IPS DF 4.7 (cell line): ENCODE results near the gene PCK2.
"Not testable (repeated sequence)": the region's sequence is repeated elsewhere in the genome, so short reads cannot be mapped to it uniquely, and the experiment has no call there.

ENCODE experiments used
- DNase-seq: peaks from one replicate; pipeline ENCODE4 v3.0.0-alpha.2; 2013; ENCODE audit warnings: low spot score; ENCODE audit errors: extremely low read depth

Gene PCK2

DNA sequence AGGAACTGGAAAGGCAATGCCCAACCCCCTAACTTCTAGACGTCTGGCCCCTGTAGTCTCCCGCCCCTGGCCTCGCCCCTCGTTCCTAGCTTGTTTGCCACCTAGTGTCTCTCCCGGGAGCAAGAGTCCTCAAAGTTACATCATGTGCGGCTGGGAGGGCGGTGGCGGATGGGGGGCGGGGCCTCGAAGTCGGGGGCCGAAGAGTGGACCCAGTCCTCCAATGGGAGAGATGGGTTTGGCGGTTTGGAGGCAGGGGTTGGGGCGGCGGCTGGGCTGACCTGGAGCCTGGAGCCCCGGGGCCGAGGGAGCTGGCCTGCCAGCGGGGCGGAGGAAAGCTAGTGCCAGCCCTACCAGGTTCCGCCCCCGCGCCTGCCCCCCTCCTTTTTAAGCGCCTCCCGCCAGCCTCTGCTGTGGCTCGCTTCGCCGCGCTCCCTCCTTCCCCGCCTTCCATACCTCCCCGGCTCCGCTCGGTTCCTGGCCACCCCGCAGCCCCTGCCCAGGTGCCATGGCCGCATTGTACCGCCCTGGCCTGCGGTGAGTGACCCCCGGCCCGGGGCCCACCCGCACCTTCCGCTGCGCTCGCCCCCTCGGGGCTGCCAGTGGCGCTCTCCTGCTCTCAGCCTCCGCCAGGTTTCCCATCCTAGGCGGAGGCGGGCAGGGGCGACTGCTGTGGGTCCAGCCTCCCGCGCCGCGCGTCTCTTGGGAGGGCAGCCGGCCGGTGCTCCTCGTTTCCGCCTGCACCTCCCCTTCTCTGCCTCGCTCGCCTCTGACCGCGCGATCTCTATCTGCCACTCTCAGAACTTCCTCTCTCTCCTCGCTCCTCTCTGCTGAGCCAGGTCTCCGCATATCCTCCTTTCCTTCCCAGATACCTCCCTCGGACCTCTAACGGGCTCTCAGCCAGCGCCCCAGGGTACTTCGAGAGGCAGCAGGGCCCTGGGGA is at the start of gene PCK2:
Gene PCK2 (plus strand): TSS at position 411 of the 940 bp plus-strand sequence. CDS start 95 bp downstream, at position 506.
- DNase-seq, result peak; percentile 53

- DNase-seq, result not testable (repeated sequence)
These were observed 45.1 kb upstream of the PCK2 start for GRCh38 chr14:24049002-24049401.

DNA sequence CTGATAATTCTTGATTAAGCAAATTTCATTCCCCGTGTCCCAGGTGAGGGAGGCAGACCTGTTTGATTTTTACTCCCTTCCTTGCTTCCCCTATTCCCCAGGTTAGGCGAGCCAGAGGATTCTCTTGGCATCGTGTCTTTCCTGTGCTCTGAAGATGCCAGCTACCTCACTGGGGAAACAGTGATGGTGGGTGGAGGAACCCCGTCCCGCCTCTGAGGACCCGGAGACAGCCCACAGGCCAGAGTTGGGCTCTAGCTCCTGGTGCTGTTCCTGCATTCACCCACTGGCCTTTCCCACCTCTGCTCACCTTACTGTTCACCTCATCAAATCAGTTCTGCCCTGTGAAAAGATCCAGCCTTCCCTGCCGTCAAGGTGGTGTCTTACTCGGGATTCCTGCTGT is 43.4 kb upstream of the PCK2 start:
- not testable (repeated sequence) for DNase-seq

DNA sequence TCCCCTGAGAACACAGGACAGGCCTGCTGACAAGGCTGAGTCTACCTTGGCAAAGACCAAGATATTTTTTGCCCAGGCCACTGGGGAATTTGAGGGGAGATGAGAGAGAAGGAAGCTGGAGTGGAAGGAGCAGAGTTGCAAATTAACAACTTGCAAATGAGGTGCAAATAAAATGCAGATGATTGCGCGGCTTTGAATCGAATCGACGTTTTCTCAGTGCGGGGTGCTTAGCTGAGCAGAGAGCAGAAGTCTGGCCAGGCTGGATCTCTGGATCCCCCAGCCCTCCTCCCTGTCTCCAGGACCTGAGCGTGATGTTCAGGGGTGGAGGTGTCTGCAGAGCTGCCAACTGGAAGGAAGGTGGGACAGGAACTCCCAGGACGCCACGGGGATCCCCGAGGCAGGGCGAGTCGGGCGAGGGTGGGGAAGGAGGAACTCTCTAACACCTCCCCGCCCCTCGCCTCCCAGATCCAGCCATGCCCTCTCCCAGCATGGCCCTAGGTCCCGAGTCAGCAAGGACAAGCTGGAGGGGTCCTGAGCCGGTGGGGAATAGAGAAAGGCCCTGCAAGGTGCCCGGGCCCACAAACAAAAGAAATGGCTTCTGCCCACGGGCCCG is 42.8 kb upstream of the PCK2 start:
- no peak for DNase-seq

GRCh38 chr14:24051789-24052655 is 42.1 kb upstream of the PCK2 start, which contains the start of gene CARMIL3:
Gene CARMIL3, plus strand, starts transcription at chr14:24052009. Its CDS starts 145 bp downstream, at chr14:24052154.
- DNase-seq, result no peak

DNA sequence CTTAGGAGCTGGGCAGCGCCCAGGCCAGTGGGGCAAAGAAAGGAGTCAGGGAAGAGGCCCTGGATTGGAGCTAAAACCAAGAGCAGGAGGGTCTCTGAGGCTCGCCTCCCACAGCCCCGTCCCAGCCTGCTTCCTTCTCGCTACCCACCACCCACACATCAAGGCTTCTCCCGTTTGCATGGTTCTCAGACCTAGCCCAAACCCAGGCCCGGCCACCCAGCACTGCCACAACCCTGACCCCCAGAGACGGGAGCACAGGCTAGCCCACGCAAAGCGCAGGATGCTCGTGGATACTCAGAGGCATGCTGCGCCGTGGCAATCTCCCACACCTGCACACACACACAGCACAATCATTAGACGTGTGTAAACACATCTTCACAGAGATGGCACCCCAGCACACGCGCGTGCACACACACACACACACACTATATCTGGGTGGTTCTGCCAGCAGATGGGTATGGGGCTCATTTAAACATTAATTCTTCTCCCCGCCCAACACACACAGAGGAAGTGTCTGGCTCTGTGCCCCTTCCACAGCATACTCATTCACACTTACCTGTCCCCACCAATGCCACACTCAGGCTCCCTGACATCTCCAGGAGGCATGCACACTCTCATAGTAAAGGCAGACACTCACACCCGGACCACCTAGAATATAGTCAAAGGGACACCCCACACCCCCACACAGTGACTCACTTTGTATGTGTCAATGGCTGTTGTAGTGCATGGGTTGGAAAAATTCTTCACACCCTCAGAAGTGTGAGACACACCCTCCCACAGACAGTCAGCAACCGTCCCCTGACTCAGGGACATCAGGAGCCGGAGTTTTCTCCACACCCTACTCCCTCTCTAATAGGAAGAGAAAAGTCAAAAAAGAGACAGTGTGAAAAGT is 41.2 kb upstream of the PCK2 start:
- DNase-seq, result no peak

- no peak for DNase-seq
These were observed 40.4 kb upstream of the PCK2 start for GRCh38 chr14:24053548-24054323.

GRCh38 chr14:24054324-24054641 is 39.8 kb upstream of the PCK2 start:
- no peak for DNase-seq

DNA sequence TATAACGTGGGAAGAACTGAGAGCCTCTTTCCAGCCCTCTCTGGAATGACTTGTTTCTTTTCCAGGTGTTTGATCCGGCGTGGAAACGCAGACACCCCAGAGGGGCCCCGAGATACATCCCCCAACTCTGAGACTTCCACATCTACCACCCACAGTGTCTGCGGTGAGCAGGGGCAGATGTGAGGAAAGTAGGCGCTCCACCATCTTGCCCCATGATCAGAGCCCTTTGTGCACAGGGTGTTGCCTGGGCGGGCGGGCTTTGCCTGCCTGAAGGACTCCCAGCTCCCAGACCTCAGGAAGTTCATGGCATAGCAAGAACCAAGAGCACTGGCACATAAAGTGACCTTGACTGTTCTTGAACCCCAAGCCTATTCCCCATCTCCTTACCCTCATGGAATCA is 39.5 kb upstream of the PCK2 start:
- DNase-seq, result no peak

DNA sequence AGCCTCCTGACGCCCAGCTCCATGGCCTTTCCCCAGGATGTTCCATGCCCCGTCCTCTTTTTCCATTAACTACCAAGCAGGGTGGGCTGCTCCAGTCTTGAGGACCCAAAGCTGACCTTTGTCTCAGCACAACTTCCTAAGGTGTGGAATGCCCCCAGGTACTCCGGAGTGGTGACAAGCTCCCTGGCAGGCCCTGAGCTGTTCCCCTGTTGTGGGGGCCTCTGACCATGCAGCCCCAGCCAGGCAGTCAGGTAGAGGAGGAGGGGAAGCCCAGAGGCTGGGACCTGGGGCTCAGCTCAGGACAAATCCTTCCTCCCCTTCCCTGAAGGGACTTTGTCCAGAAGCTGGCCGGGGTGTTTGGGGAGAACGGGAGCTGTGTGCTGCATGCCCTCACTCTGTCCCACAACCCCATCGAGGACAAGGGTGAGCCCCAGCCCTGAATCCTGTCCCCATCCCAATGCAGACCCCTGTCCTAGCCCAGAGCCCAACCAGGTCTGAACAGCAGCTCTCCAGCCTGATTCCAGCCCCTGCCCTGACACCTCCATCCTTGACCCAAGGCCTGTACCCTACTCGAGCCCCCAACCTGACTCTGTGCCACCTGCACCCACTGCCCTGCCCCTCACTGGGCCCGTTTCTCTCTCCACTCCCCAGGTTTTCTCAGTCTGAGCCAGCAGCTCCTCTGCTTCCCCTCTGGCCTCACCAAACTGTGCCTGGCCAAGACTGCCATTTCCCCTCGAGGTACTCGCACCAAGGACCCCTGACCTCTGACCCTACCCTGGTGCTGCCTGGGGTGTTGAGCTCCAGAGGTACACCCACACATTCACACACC is 37.9 kb upstream of the PCK2 start:
- DNase-seq, result no peak

DNA sequence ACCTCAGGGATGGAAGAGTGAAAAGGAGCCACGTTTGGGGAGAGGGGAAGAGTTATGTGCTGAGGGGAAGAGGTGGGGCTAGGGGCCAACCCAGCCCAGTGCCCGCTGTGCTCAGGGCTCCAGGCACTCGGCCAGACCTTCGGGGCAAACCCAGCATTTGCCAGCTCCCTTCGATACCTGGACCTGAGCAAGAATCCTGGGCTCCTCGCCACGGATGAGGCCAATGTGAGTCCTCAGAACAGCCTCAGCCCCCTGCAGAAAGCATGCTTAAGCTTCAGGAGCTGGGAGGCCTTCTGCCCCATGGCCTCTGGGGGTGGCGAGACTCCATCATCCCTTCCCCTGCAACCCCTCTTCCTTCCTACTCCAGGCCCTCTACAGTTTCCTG is 37.3 kb upstream of the PCK2 start:
- no peak for DNase-seq

DNA sequence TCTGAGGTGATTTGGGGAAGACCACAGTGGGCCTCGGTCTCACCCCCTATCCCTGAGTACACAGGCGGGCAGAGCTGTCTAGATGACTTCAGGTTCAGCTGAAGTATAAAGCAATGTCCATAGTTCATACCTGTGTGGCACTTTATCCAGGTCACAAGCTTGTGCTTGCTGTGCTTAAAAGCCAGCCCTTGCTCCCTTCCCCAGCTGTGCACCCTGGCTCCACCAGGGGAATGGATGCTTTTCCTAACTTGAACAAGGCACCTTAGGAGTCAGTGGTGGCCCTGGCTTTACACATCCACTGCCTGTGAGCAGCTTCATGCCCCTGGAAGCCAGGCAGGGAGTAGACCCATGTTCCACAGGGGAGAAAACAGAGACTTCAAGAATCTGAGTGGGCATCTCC is 36.8 kb upstream of the PCK2 start:
- DNase-seq, result no peak

- DNase-seq, result no peak
These were observed 36.2 kb upstream of the PCK2 start for GRCh38 chr14:24057867-24058259.

DNA sequence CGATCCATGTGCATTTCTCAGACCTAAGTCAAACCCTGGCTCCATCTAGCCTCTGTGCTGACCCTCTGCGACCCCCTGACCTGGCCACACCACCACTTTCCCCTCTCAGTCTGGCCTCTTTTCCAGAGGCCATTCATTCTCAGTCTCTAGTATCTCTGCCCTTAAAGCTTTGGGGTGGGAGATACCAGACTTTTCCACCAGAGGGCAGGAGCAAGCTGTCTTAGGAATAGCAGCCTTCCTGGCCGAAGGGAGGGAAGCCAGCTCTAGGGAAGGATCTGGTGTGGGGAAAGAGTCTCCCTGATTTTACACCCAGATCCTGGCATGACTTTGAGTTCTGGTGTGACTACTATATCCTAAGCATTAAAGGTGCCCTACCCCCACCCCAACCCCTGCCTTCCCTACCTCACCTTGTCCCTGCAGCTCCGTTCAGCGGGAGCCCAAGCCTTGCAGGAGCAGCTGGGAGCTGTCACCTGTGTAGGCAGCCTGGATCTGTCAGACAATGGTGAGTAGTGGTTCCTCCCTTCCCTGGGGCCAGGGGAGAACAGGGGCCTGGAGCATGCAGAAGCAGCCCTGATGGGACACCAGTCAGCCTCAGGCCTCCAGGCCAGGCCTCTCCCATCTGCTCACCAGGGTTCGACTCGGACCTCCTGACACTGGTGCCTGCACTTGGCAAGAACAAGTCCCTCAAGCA is 35.7 kb upstream of the PCK2 start:
- no peak for DNase-seq

DNA sequence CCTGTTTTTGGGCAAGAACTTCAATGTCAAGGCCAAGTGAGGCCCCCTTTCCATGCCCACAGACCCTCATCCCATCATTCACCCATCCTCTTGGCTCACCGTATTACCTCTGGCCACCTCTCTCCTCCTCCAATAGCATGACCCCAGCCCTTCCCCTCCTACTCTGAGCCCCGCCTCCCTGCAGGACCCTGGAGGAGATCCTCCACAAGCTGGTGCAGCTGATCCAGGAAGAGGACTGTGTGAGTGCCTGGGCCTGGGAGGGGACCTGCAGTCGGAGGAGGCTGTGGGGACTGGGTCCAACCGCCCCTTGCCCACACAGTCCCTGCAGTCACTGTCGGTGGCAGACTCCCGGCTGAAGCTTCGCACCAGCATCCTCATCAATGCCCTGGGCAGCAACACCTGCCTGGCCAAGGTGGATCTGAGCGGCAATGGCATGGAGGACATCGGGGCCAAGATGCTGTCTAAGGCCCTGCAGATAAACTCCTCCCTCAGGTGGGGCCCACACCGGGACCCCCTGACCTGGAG is 35.1 kb upstream of the PCK2 start:
- no peak for DNase-seq

- no peak for DNase-seq
These were observed 34.2 kb upstream of the PCK2 start for GRCh38 chr14:24059841-24060388.

DNA sequence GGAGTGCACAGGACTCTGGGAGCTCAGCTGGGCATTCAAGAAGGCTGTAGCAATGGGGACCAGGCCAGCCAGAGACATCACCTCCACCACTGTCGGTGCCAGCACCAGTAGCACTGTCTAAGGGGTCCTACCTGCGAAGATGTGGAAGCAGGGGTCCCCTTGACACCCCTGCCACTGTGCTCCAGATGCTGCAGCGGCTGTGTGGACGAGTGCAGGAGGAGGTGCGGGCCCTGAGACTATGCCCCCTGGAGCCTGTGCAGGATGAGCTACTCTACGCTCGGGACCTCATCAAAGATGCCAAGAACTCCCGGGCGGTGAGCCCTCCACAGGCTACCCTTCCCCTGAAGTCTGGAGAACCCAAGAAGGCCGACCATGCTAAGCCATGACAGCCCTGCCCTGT is 33.7 kb upstream of the PCK2 start:
- no peak for DNase-seq
